ENCODE measurements around the gene FSTL3. TPM values are rescaled to one million over a fixed set of nuclear protein-coding genes. Genes with fewer than 3 reads are reported as not detected.
"Not testable (repeated sequence)": the region's sequence is repeated elsewhere in the genome, so short reads cannot be mapped to it uniquely, and the experiment has no call there.

FSTL3 gene
- 10 to 100 TPM in 3 of 5 donors, 1 to 10 TPM in 2; 7.0 to 17.2 (median 12.9) TPM for polyA plus RNA-seq (ENCODE audit: insufficient read depth in 1 of 5, insufficient read length in 5 of 5, low replicate concordance in 1 of 5)
- long read RNA-seq, donor 1, partial matches to known transcripts: 0 of 5 reads
- long read RNA-seq, donor 1, other reads (novel, unspliced or antisense): 0 of 5 reads
- long read RNA-seq, donor 2, partial matches to known transcripts: 0 of 1 reads
- long read RNA-seq, donor 2, other reads (novel, unspliced or antisense): 0 of 1 reads
- long read RNA-seq, donor 3, partial matches to known transcripts: 18 of 18 reads
- long read RNA-seq, donor 3, other reads (novel, unspliced or antisense): 0 of 18 reads
- long read RNA-seq, donor 4, partial matches to known transcripts: 5 of 6 reads
- long read RNA-seq, donor 4, other reads (novel, unspliced or antisense): 0 of 6 reads
- long read RNA-seq, donor 5, partial matches to known transcripts: 0 of 2 reads
- long read RNA-seq, donor 5, other reads (novel, unspliced or antisense): 0 of 2 reads
- long read RNA-seq, donor 6, partial matches to known transcripts: 8 of 16 reads
- long read RNA-seq, donor 6, other reads (novel, unspliced or antisense): 0 of 16 reads
- long read RNA-seq, donor 7, partial matches to known transcripts: 22 of 23 reads
- long read RNA-seq, donor 7, other reads (novel, unspliced or antisense): 0 of 23 reads
- long read RNA-seq, donor 8, partial matches to known transcripts: 0 of 2 reads
- long read RNA-seq, donor 8, other reads (novel, unspliced or antisense): 0 of 2 reads

- DNase-seq: no peak
Measured at GRCh38 chr19:676339-677105, at the start of gene FSTL3. TSS of gene FSTL3 (plus strand) at chr19:676392. CDS start at chr19:676424, 32 bp downstream.

GRCh38 chr19:626566-626965, 49.6 kb upstream of the FSTL3 start:
- not testable (repeated sequence) for DNase-seq

- no peak for DNase-seq
Measured at GRCh38 chr19:628168-628567, 48.0 kb upstream of the FSTL3 start.

GRCh38 chr19:629515-629914, 46.7 kb upstream of the FSTL3 start:
- not testable (repeated sequence) for DNase-seq

- DNase-seq: no peak
Measured at GRCh38 chr19:629961-630714, 46.1 kb upstream of the FSTL3 start.

- DNase-seq: no peak
Measured at GRCh38 chr19:632579-633067, 43.6 kb upstream of the FSTL3 start.

- peak; percentile 97 to 99 for DNase-seq
Measured at GRCh38 chr19:633068-633785, 43.0 kb upstream of the FSTL3 start, which contains the start of gene POLRMT. TSS of gene POLRMT (minus strand) at chr19:633537. CDS start at chr19:633512, 25 bp downstream.

GRCh38 chr19:633786-634639, 42.2 kb upstream of the FSTL3 start:
- DNase-seq: no peak

GRCh38 chr19:634975-635652, 41.1 kb upstream of the FSTL3 start:
- no peak for DNase-seq

GRCh38 chr19:638906-639252, 37.3 kb upstream of the FSTL3 start:
- no peak for DNase-seq

- peak; percentile 70 to 71 for DNase-seq
Measured at GRCh38 chr19:639253-640160, 36.7 kb upstream of the FSTL3 start, which contains the start of gene FGF22. TSS of gene FGF22 (plus strand) at chr19:639879. CDS start at chr19:639926, 47 bp downstream.

- DNase-seq: no peak
Measured at GRCh38 chr19:640161-640558, 36.0 kb upstream of the FSTL3 start.

- DNase-seq: no peak
Measured at GRCh38 chr19:640606-641189, 35.5 kb upstream of the FSTL3 start.

- DNase-seq: no peak
Measured at GRCh38 chr19:641702-642101, 34.5 kb upstream of the FSTL3 start.

GRCh38 chr19:642767-643727, 33.1 kb upstream of the FSTL3 start:
- DNase-seq: no peak

- no peak for DNase-seq
Measured at GRCh38 chr19:643736-644135, 32.5 kb upstream of the FSTL3 start.

All from right lung (tissue), 10 donors.